NCI-H128 (cell line): Measurements from ENCODE around the gene GARIN1A.

Experiments
- DNase-seq: peaks from one replicate; lab custom pipeline; 2025; ENCODE audit not compliant: unreplicated experiment; lab: John Stamatoyannopoulos, UW

GARIN1A gene

DNA sequence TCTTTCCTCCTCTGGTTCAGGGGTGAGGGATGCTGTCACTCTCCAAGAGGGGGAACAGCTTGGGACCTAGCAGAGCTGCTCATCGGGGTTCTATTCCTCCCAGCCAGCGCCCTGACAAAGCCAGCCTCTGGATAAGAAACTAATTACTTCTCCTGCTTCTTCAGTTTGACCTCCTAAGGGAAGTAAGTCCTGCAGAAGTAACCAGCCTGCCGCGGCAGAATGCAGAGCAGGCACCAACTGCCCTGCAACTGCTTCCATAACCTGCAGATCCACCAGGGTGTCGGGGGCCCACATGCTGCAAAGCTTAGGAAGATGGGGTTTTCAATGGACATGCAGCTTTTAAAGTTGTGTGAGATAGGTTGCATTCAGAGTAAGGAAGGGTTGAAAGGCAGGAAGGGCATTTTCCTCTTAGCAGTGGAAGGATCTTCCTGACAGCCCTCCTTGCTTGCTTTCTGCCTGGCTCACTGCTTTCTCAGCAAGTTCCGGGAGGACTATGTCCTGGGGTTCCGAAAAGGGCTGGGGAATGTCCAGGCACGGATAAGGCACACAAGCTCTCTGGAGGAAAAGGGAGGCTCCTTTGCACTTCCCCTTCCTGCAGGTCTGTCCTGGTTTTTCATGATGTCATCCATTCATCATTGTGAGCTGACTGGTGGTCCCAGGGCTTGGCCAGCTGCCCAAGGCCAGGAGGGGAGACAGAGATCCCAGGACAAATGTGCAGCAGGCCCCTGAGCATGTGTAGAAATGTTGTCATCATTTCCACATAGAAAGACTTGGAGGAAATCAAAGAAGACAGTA, 42.8 kb downstream of the GARIN1A start:
- no peak for DNase-seq

DNA sequence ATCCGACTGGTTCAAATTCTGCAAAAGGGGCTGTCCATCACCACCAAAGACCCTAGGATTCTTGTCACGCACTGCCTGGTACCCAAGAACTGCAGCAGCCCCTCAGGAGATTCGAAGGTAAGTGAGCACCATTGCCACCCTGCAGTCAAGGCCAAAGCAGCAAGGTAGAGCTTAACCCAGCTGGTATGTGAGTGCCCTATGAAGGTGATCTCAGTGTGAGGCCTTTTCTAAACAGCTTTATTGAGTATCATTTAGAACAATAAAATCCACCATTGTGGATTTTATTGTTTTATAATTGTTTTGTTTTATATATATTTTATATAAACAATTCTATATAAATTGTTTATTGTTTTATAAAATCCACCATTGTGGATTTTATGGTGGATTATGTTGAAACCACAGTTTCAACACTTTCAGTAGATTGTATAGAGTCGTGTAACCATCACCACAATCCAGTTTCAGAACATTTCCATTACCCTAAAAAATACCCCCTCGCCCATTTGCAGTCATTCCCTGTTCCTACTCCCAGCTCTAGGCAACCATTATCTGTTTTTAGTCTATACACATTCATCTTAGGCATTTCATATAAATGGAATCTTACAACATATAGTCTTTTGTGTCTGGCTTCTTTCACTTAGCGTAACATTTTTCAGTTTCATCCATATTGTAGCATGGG, 47.0 kb downstream of the GARIN1A start:
- DNase-seq: no peak

- DNase-seq: no peak
Measured at GRCh38 chr7:128721376-128721775, 49.3 kb downstream of the GARIN1A start.
